Measurements from ENCODE around the gene P2RX1.
"Not testable (repeated sequence)": the region's sequence is repeated elsewhere in the genome, so short reads cannot be mapped to it uniquely, and the experiment has no call there.

P2RX1 gene

GRCh38 chr17:3861761-3862681 is 54.2 kb downstream of the P2RX1 start:
- no peak for DNase-seq (ENCODE audit: low read depth in 3 of 3, low spot score in 1 of 3)

GRCh38 chr17:3860939-3861700 is 55.1 kb downstream of the P2RX1 start:
- DNase-seq (ENCODE audit: low read depth in 3 of 3, low spot score in 1 of 3), result no peak

- no peak for DNase-seq (ENCODE audit: low read depth in 3 of 3, low spot score in 1 of 3)
Observed at GRCh38 chr17:3859940-3860339, 56.3 kb downstream of the P2RX1 start.

GRCh38 chr17:3857261-3858105 is 58.8 kb downstream of the P2RX1 start:
- no peak for DNase-seq (ENCODE audit: low read depth in 3 of 3, low spot score in 1 of 3)

GRCh38 chr17:3854204-3854603 is 62.1 kb downstream of the P2RX1 start:
- DNase-seq (ENCODE audit: low read depth in 3 of 3, low spot score in 1 of 3), result not testable (repeated sequence)

- no peak for DNase-seq (ENCODE audit: low read depth in 3 of 3, low spot score in 1 of 3)
Observed at GRCh38 chr17:3852561-3852960, 63.7 kb downstream of the P2RX1 start.

- no peak for DNase-seq (ENCODE audit: low read depth in 3 of 3, low spot score in 1 of 3)
Observed at GRCh38 chr17:3851461-3852100, 64.7 kb downstream of the P2RX1 start.

GRCh38 chr17:3848229-3848835 is 67.9 kb downstream of the P2RX1 start:
- no peak for DNase-seq (ENCODE audit: low read depth in 3 of 3, low spot score in 1 of 3)

- DNase-seq (ENCODE audit: low read depth in 3 of 3, low spot score in 1 of 3), result no peak
Observed at GRCh38 chr17:3847165-3847670, 69.0 kb downstream of the P2RX1 start.
